Mucosa of stomach (tissue), 1 donor: ENCODE data around the gene DMTF1.
A peak's percentile ranks its signal among the peaks of the same experiment; 100 is the strongest.

Source experiments
- H3K27me3 ChIP-seq: one replicate; pipeline ENCODE4 v1.7.0; 2013; ENCODE audit warnings: mild to moderate bottlenecking, low read length; ENCODE audit not compliant: control insufficient read depth, insufficient read depth
- H3K36me3 ChIP-seq: one replicate; pipeline ENCODE4 v1.7.0; 2013; ENCODE audit warnings: low read length; ENCODE audit not compliant: control insufficient read depth, insufficient read depth
- H3K4me1 ChIP-seq: one replicate; pipeline ENCODE4 v1.7.0; 2013; ENCODE audit warnings: mild to moderate bottlenecking, low read length; ENCODE audit not compliant: control insufficient read depth, insufficient read depth
- H3K4me3 ChIP-seq: one replicate; pipeline ENCODE4 v1.7.0; 2013; ENCODE audit warnings: low read length
- H3K9ac ChIP-seq: one replicate; pipeline ENCODE4 v1.7.0; 2013; ENCODE audit warnings: mild to moderate bottlenecking, low read length, moderate library complexity
- H3K9me3 ChIP-seq: one replicate; pipeline ENCODE4 v1.7.0; 2013; ENCODE audit warnings: mild to moderate bottlenecking, low read length, moderate library complexity; ENCODE audit not compliant: control insufficient read depth
- donor health status: Pancreatic carcinoma.

DMTF1 gene

GRCh38 chr7:87148332-87148955 is 3.8 kb upstream of the DMTF1 start:
- H3K9ac ChIP-seq: no peak overlapping the region
- H3K36me3 ChIP-seq: no peaks in the 10 kb centered on the region
- no peak overlapping the region for H3K4me3 ChIP-seq
- H3K9me3 ChIP-seq: no peaks in the 10 kb centered on the region
- H3K27me3 ChIP-seq: no peaks in the 10 kb centered on the region
- H3K4me1 ChIP-seq: no peaks in the 10 kb centered on the region

GRCh38 chr7:87151002-87151728 is 1.1 kb upstream of the DMTF1 start:
- Histone ChIP-seq H3K9me3 (no peaks in the 10 kb centered on the region), H3K36me3 (no peaks in the 10 kb centered on the region), H3K4me1 (peaks cover 6% of the 10 kb centered on the region), H3K27me3 (no peaks in the 10 kb centered on the region), H3K9ac (peak overlapping the region; percentile 97), H3K4me3 (peak overlapping the region; percentile 81)

- H3K4me3 ChIP-seq: peak overlapping the region; percentile 81
- no peaks in the 10 kb centered on the region for H3K27me3 ChIP-seq
- H3K36me3 ChIP-seq: no peaks in the 10 kb centered on the region
- H3K4me1 ChIP-seq: peaks cover 6% of the 10 kb centered on the region
- no peaks in the 10 kb centered on the region for H3K9me3 ChIP-seq
- H3K9ac ChIP-seq: peak overlapping the region; percentile 97
These were observed 533 bp upstream of the DMTF1 start for GRCh38 chr7:87151729-87152111.

- Histone ChIP-seq H3K9ac (peak overlapping the region; percentile 97), H3K36me3 (no peaks in the 10 kb centered on the region), H3K4me3 (peak overlapping the region; percentile 92), H3K9me3 (no peaks in the 10 kb centered on the region), H3K4me1 (peaks cover 6% of the 10 kb centered on the region), H3K27me3 (no peaks in the 10 kb centered on the region)
These were observed 816 bp downstream of the DMTF1 start for GRCh38 chr7:87152897-87153641.

GRCh38 chr7:87154166-87154565 is 1.9 kb downstream of the DMTF1 start:
- Histone ChIP-seq H3K27me3 (no peaks in the 10 kb centered on the region), H3K4me3 (no peak overlapping the region), H3K9ac (no peak overlapping the region), H3K36me3 (no peaks in the 10 kb centered on the region), H3K9me3 (no peaks in the 10 kb centered on the region), H3K4me1 (peaks cover 6% of the 10 kb centered on the region)

- H3K9me3 ChIP-seq: no peaks in the 10 kb centered on the region
- H3K4me1 ChIP-seq: peaks cover 6% of the 10 kb centered on the region
- H3K9ac ChIP-seq: no peak overlapping the region
These were observed 2.3 kb downstream of the DMTF1 start for GRCh38 chr7:87154569-87154968.

GRCh38 chr7:87155788-87156187 is 3.5 kb downstream of the DMTF1 start:
- Histone ChIP-seq H3K9ac (no peak overlapping the region), H3K4me3 (no peak overlapping the region), H3K9me3 (no peaks in the 10 kb centered on the region), H3K4me1 (peaks cover 6% of the 10 kb centered on the region), H3K27me3 (no peaks in the 10 kb centered on the region), H3K36me3 (no peaks in the 10 kb centered on the region)

More at GRCh38 chr7:87154569-87154968, 2.3 kb downstream of the DMTF1 start:
- Histone ChIP-seq H3K4me3 (no peak overlapping the region), H3K36me3 (no peaks in the 10 kb centered on the region), H3K27me3 (no peaks in the 10 kb centered on the region)

- Histone ChIP-seq H3K4me3 (no peak overlapping the region), H3K4me1 (peaks cover 6% of the 10 kb centered on the region)
These were observed 4.5 kb downstream of the DMTF1 start for GRCh38 chr7:87156709-87157108.

GRCh38 chr7:87159538-87159937 is 7.3 kb downstream of the DMTF1 start:
- H3K27me3 ChIP-seq: no peaks in the 10 kb centered on the region
- no peaks in the 10 kb centered on the region for H3K9me3 ChIP-seq
- H3K4me3 ChIP-seq: no peak overlapping the region
- H3K4me1 ChIP-seq: peaks cover 6% of the 10 kb centered on the region
- no peak overlapping the region for H3K9ac ChIP-seq
- H3K36me3 ChIP-seq: no peaks in the 10 kb centered on the region

More at GRCh38 chr7:87156709-87157108, 4.5 kb downstream of the DMTF1 start:
- Histone ChIP-seq H3K27me3 (no peaks in the 10 kb centered on the region), H3K9ac (no peak overlapping the region), H3K9me3 (no peaks in the 10 kb centered on the region), H3K36me3 (no peaks in the 10 kb centered on the region)

GRCh38 chr7:87164433-87164832 is 12.2 kb downstream of the DMTF1 start:
- no peaks in the 10 kb centered on the region for H3K36me3 ChIP-seq
- H3K9me3 ChIP-seq: no peaks in the 10 kb centered on the region
- H3K9ac ChIP-seq: no peak overlapping the region

GRCh38 chr7:87170828-87171227 is 18.6 kb downstream of the DMTF1 start:
- no peaks in the 10 kb centered on the region for H3K36me3 ChIP-seq
- H3K27me3 ChIP-seq: no peaks in the 10 kb centered on the region
- H3K4me3 ChIP-seq: no peak overlapping the region
- no peaks in the 10 kb centered on the region for H3K9me3 ChIP-seq
- H3K4me1 ChIP-seq: no peaks in the 10 kb centered on the region
- no peak overlapping the region for H3K9ac ChIP-seq

More at GRCh38 chr7:87164433-87164832, 12.2 kb downstream of the DMTF1 start:
- Histone ChIP-seq H3K27me3 (no peaks in the 10 kb centered on the region), H3K4me1 (no peaks in the 10 kb centered on the region), H3K4me3 (no peak overlapping the region)
